C4-2B (cell line): ENCODE measurements around the gene ZFAND5.

ENCODE experiments used
- CTCF ChIP-seq: fragments of 450-650 bp; conservative IDR thresholded peaks from 2 replicates; pipeline ENCODE4 v1.5.1; 2017; ENCODE audit warnings: mild to moderate bottlenecking
- ZFX ChIP-seq: fragments of 450-650 bp; IDR thresholded peaks from 2 replicates; pipeline ENCODE4 v1.6.1; 2017

DNA sequence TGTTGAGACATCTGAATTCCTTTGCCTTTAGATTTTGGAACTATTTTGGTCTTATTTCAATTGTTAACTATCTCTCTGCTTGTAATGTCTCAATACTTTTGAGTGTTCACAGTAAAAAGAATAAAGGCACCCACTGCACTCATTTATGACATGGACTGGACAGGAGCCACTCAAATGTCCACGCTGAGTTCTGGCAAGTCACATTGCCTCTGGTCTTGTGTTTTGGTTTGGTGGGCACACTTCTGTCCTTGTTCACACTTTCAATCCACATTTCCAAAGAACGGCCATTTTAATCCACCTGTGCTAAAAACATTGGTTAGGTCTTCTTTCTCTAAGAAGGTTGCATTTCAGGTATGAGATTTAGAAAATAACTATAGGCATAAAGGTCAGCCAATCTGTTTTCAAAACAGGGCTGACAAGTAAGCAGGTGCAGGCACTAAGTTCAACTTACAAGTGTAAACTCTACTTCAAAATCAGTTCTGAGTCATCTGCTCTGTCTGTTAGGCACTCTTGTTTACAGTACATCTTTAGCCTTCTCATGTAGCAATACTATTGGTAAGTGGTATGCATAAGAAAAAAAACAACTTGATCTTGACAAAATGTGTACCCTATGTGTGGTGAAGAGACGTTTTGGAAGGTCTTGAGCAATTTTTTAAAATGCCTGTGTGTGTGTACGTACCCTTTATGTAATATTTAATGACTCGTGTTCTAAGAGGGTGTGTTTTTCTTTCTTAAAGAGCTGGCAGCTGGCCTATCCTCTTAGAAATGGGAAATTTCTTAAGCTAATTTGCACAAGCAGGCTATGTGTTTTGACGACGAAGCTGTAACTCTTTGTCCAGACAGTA lies 31.5 kb upstream of the ZFAND5 start:
- TF ChIP-seq CTCF (no peak), ZFX (no peak)
